Body of pancreas (tissue), 4 donors: Measurements from ENCODE around the gene TBC1D14. TPM values are rescaled to one million over a fixed set of nuclear protein-coding genes. Genes with fewer than 3 reads are reported as not detected.
A peak's percentile ranks its signal among the peaks of the same experiment; 100 is the strongest.
"Not testable (repeated sequence)": the region's sequence is repeated elsewhere in the genome, so short reads cannot be mapped to it uniquely, and the experiment has no call there.

Source experiments
- ATAC-seq: fragments of 150-250 bp; one replicate; pipeline ENCODE4 v1.9.1; 2016
- DNase-seq, 4 donors: peaks; one replicate each; pipeline ENCODE4 v3.0.0-alpha.2; 2019
- H3K27ac ChIP-seq, 4 donors: fragments of 200-600 bp; sonication (generic); 1 replicate in 3 of 4; 2 replicates in 1 of 4; pipeline versions ENCODE4 v1.5.1 to v1.6.1; 2016 to 2019; ENCODE audit warnings: mild to moderate bottlenecking in 1 of 4, mixed read lengths in 1 of 4, moderate library complexity in 1 of 4
- H3K27me3 ChIP-seq, 2 donors: fragments of 200-600 bp; sonication (generic); one replicate each; pipeline ENCODE4 v1.6.0; 2016; ENCODE audit warnings: mild to moderate bottlenecking in 1 of 2
- H3K36me3 ChIP-seq, 2 donors: fragments of 200-600 bp; sonication (generic); replicated peaks in 1 of 2; 2 replicates each; pipeline ENCODE4 v1.5.1; 2016; ENCODE audit warnings: low read depth in 2 of 2; ENCODE audit not compliant: insufficient read depth in 1 of 2
- H3K4me1 ChIP-seq: fragments of 200-600 bp; sonication (generic); one replicate; pipeline ENCODE4 v1.6.0; 2016
- H3K4me3 ChIP-seq, 2 donors: fragments of 200-600 bp; sonication (generic); 1 replicate in 1 of 2; 2 replicates in 1 of 2; pipeline ENCODE4 v1.5.1; 2016 to 2019
- H3K9me3 ChIP-seq, 3 donors: fragments of 200-600 bp; sonication (generic); 1 replicate in 2 of 3; 2 replicates in 1 of 3; pipeline ENCODE4 v1.5.1; 2016
- CTCF ChIP-seq, 7 experiments: fragments of 450-650 bp in 4 of 7; fragments of 200-600 bp in 3 of 7; sonication (generic) in 3 of 7; IDR thresholded peaks; one replicate each; pipeline ENCODE4 v1.5.1; 2016 to 2019; ENCODE audit warnings: antibody characterized with exemption in 7 of 7
- POLR2A ChIP-seq, 3 donors: fragments of 450-650 bp; IDR thresholded peaks; one replicate each; pipeline ENCODE4 v1.6.1; 2016; ENCODE audit warnings: antibody characterized with exemption in 3 of 3, mild to moderate bottlenecking in 2 of 3
- WGBS, 2 donors: methylation state at CpG; one replicate each; pipeline ENCODE4 v1.1.5; 2017; 5-methylcytosine and 5-hydroxymethylcytosine counted together
- intact Hi-C: fragments of 100-400 bp; cut with DNase I; formaldehyde crosslinking; loops from one replicate; pipeline ENCODE4 v1.15.1; 2023
- total RNA-seq, 2 donors: library from RNA; depleted of rRNA; stranded (reverse); fragments of >200 nt; gene quantifications; one replicate each; pipeline ENCODE4 v1.1.0, GENCODE V29; 2016

The TBC1D14 gene
- total RNA-seq, 2 donors from 2014 or later = 10.5 to 20.0 TPM

GRCh38 chr4:6971536-6972374 lies 62.1 kb downstream of the TBC1D14 start:
- no peaks in the 10 kb centered on the region for H3K27me3 ChIP-seq
- TF ChIP-seq CTCF (IDR thresholded peaks at IDR 0.05) (no peak), POLR2A (IDR thresholded peaks at IDR 0.05) (no peak)
- WGBS, 2 donors = 79 to 82% methylated on average over 16 of the region's 16 CpGs
- H3K27ac ChIP-seq = no peak overlapping the region
- H3K4me3 ChIP-seq = no peak overlapping the region
- ATAC-seq (no peak), DNase-seq (peak in 1 of 4 donors; percentile 24)
- peaks cover 8% of the 10 kb centered on the region for H3K4me1 ChIP-seq
- no peaks in the 10 kb centered on the region for H3K9me3 ChIP-seq
- H3K36me3 ChIP-seq = peaks cover 0 to 4% of the 10 kb centered on the region in 2 donors
- intact Hi-C loops = loop anchor here (10.0 kb wide), 1 partner anchor 103 kb away; no protein-coding TSS in a partner anchor

- H3K4me3 ChIP-seq = no peak overlapping the region
- H3K4me1 ChIP-seq = peaks cover 8% of the 10 kb centered on the region
- 91% methylated on average over 8 of the region's 8 CpGs for WGBS, 2 donors
- H3K27me3 ChIP-seq = no peaks in the 10 kb centered on the region
- no peak for ATAC-seq
- H3K9me3 ChIP-seq = no peaks in the 10 kb centered on the region
- no peak for DNase-seq
- intact Hi-C loops = loop anchor here (10.0 kb wide), 1 partner anchor 102 kb away; no protein-coding TSS in a partner anchor
- no peak overlapping the region for H3K27ac ChIP-seq
- peaks cover 0 to 4% of the 10 kb centered on the region in 2 donors for H3K36me3 ChIP-seq
- TF ChIP-seq POLR2A (IDR thresholded peaks at IDR 0.05) (no peak), CTCF (IDR thresholded peaks at IDR 0.05) (no peak)
Measured at GRCh38 chr4:6972375-6972650, 62.7 kb downstream of the TBC1D14 start.

GRCh38 chr4:6972911-6973310 lies 63.3 kb downstream of the TBC1D14 start:
- TF ChIP-seq CTCF (IDR thresholded peaks at IDR 0.05) (no peak), POLR2A (IDR thresholded peaks at IDR 0.05) (no peak)
- 84 to 89% methylated on average over 9 of the region's 9 CpGs for WGBS, 2 donors

GRCh38 chr4:6974138-6974848 lies 64.7 kb downstream of the TBC1D14 start:
- Histone ChIP-seq H3K4me3 (no peak overlapping the region), H3K27ac (no peak overlapping the region), H3K4me1 (peaks cover 8% of the 10 kb centered on the region), H3K27me3 (no peaks in the 10 kb centered on the region), H3K36me3 (no peaks in the 10 kb centered on the region), H3K9me3 (no peaks in the 10 kb centered on the region)
- DNase-seq (peak; percentile 80 to 85 (median 82)), ATAC-seq (peak; percentile 94)
- TF ChIP-seq POLR2A (IDR thresholded peaks at IDR 0.05) = no peak
- peak; percentile 77 to 95 (median 94) for TF ChIP-seq CTCF (IDR thresholded peaks at IDR 0.05)
- intact Hi-C loops = loop anchor here (10.0 kb wide), 1 partner anchor 101 kb away; no protein-coding TSS in a partner anchor
- 22 to 23% methylated on average over 7 of the region's 7 CpGs for WGBS, 2 donors

More at GRCh38 chr4:6972911-6973310, 63.3 kb downstream of the TBC1D14 start:
- no peak overlapping the region for H3K4me3 ChIP-seq
- no peaks in the 10 kb centered on the region for H3K9me3 ChIP-seq
- H3K4me1 ChIP-seq = peaks cover 8% of the 10 kb centered on the region
- no peak for DNase-seq
- no peak for ATAC-seq
- intact Hi-C loops = loop anchor here (10.0 kb wide), 1 partner anchor 102 kb away; no protein-coding TSS in a partner anchor
- no peak overlapping the region for H3K27ac ChIP-seq
- peaks cover 0 to 4% of the 10 kb centered on the region in 2 donors for H3K36me3 ChIP-seq
- no peaks in the 10 kb centered on the region for H3K27me3 ChIP-seq

GRCh38 chr4:6977846-6978245 lies 68.2 kb downstream of the TBC1D14 start:
- H3K4me3 ChIP-seq, H3K27me3 ChIP-seq, H3K4me1 ChIP-seq, H3K27ac ChIP-seq, H3K36me3 ChIP-seq, H3K9me3 ChIP-seq, DNase-seq, ATAC-seq: not testable (repeated sequence)
- WGBS, 2 donors = 96% methylated on average over 20 of the region's 33 CpGs; no CpG with 5 or more reads in 1 of the 2 donors
- intact Hi-C loops = loop anchor here (10.0 kb wide), 1 partner anchor 97 kb away; no protein-coding TSS in a partner anchor
